ENCODE results near the gene SNRPB2. TPM values are rescaled to one million over a fixed set of nuclear protein-coding genes. Genes with fewer than 3 reads are reported as not detected.

Gene SNRPB2
- total and polyA plus RNA-seq, 9 of the 15 experiments (the other 6 are each of a cell fraction or from before 2014, with no cell fraction given) = 40.0 to 131 (median 89.4) TPM

- TF ChIP-seq ZBTB49 (CRISPR knock-in tag; IDR thresholded peaks at IDR 0.05; ENCODE audit: borderline replicate concordance) (no peak), MED1 (CRISPR knock-in tag; IDR thresholded peaks at IDR 0.05; ENCODE audit: borderline replicate concordance) (no peak), POLR2B (IDR thresholded peaks at IDR 0.05; ENCODE audit: low read depth, partially characterized antibody) (no peak), ZFP1 (CRISPR knock-in tag; IDR thresholded peaks at IDR 0.05) (no peak), ZNF175 (CRISPR knock-in tag; IDR thresholded peaks at IDR 0.05; ENCODE audit: low read depth) (no peak)
Observed at GRCh38 chr20:16703570-16703969, 26.3 kb upstream of the SNRPB2 start (continued).

GRCh38 chr20:16707674-16708073 lies 22.2 kb upstream of the SNRPB2 start:
- intact Hi-C loops (cut with micrococcal nuclease) = no loop called here
- CTCF ChIA-PET (ENCODE audit: low intra/inter-chr PET ratio) = no interaction called here
- DNase-seq (ENCODE audit: extremely low read depth in 1 of 4, low spot score in 3 of 4) = no peak
- TF ChIP-seq PHTF2 (CRISPR knock-in tag; IDR thresholded peaks at IDR 0.05) (no peak), POLR2G (IDR thresholded peaks at IDR 0.05; ENCODE audit: low read depth, low read length) (no peak), CLOCK (CRISPR knock-in tag; IDR thresholded peaks at IDR 0.05; ENCODE audit: borderline replicate concordance) (no peak), WHSC1 (IDR thresholded peaks at IDR 0.05; ENCODE audit: low read length) (no peak), ZNF347 (CRISPR knock-in tag; IDR thresholded peaks at IDR 0.05; ENCODE audit: low read depth) (no peak), SRF (CRISPR knock-in tag; IDR thresholded peaks at IDR 0.05) (no peak), SIN3A (IDR thresholded peaks at IDR 0.05; ENCODE audit: borderline replicate concordance in 2 of 2, control insufficient read depth in 1 of 2, low read depth in 2 of 2, low read length in 2 of 2) (no peak), IRF2 (CRISPR knock-in tag; IDR thresholded peaks at IDR 0.05) (no peak), CHD4 (IDR thresholded peaks at IDR 0.05; ENCODE audit: insufficient read depth, insufficient replicate concordance, low read depth, low read length, poor library complexity, severe bottlenecking) (no peak), ZFP36 (IDR thresholded peaks at IDR 0.05; ENCODE audit: low read depth, low read length, partially characterized antibody) (no peak)
- TF ChIP-seq, protein P1, sequence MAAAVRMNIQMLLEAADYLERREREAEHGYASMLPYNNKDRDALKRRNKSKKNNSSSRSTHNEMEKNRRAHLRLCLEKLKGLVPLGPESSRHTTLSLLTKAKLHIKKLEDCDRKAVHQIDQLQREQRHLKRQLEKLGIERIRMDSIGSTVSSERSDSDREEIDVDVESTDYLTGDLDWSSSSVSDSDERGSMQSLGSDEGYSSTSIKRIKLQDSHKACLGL (CRISPR knock-in tag; IDR thresholded peaks at IDR 0.05; ENCODE audit: borderline replicate concordance, poor library complexity, severe bottlenecking) = no peak

More at GRCh38 chr20:16707674-16708073, 22.2 kb upstream of the SNRPB2 start:
- no peaks in the 10 kb centered on the region for H3K27me3 ChIP-seq (ENCODE audit: control insufficient read depth in 2 of 2, insufficient read depth in 2 of 2, low read length in 2 of 2)
- no peaks in the 10 kb centered on the region for H3K36me3 ChIP-seq (ENCODE audit: control insufficient read depth, insufficient read depth, low read length)
- 0% methylated on average over 2 of the region's 3 CpGs for WGBS (ENCODE audit: insufficient coverage, low coverage, missing lambda C conversion rate)
- no peaks in the 10 kb centered on the region for H3K9me3 ChIP-seq (replicated peaks; ENCODE audit: control insufficient read depth, insufficient read depth, low read depth, low read length)
- in situ Hi-C loops (cut with MboI) = no loop called here
- no peak overlapping the region for H3K4me3 ChIP-seq
- H3K9me1 ChIP-seq (ENCODE audit: control insufficient read depth, insufficient read depth, low read length) = no peaks in the 10 kb centered on the region
- FAIRE-seq (no peak), ATAC-seq (no peak)
- H4K20me1 ChIP-seq (replicated peaks; ENCODE audit: control insufficient read depth, insufficient read depth, low read length) = no peaks in the 10 kb centered on the region
- POLR2A ChIA-PET = no interaction called here
- no peaks in the 10 kb centered on the region for H3K4me1 ChIP-seq (replicated peaks in 1 of 2; ENCODE audit: control insufficient read depth in 2 of 2, insufficient read depth in 2 of 2, low read length in 2 of 2)
- no TSS peak for BruUV-seq (replicated peaks)
- no peak overlapping the region for H3K4me2 ChIP-seq (ENCODE audit: insufficient read depth, low read length)
- no peaks in the 10 kb centered on the region for H3K79me2 ChIP-seq (ENCODE audit: control insufficient read depth, insufficient read depth, low read length)
- no peak overlapping the region for H3K9ac ChIP-seq (ENCODE audit: insufficient read depth in 1 of 2, low read depth in 2 of 2, low read length in 2 of 2)
- no peak overlapping the region for H3K27ac ChIP-seq (ENCODE audit: extremely low read depth, low read depth, low read length)
- no peak overlapping the region for H2AFZ ChIP-seq (ENCODE audit: low read depth, low read length)

Data from K562 (cell line).